Vagina (tissue), 2 donors: ENCODE results near the gene AMACR.

Experiments used
- POLR2AphosphoS5 ChIP-seq, 2 donors: sonication (generic); formaldehyde crosslinking; IDR thresholded peaks; one replicate each; pipeline ENCODE4 v1.9.0; 2017; ENCODE audit warnings: antibody characterized with exemption in 2 of 2, mild to moderate bottlenecking in 2 of 2, low read depth in 1 of 2; ENCODE audit not compliant: insufficient read depth in 1 of 2
- TF ChIP-seq, protein P1 (sequence below), 3 experiments: fragments of 450-650 bp in 2 of 3; fragments of 200-600 bp in 1 of 3; sonication (generic) in 1 of 3; IDR thresholded peaks; one replicate each; pipeline ENCODE4 v1.5.1; 2017 to 2019; ENCODE audit warnings: antibody characterized with exemption in 3 of 3, mild to moderate bottlenecking in 2 of 3, moderate library complexity in 2 of 3

DNA sequence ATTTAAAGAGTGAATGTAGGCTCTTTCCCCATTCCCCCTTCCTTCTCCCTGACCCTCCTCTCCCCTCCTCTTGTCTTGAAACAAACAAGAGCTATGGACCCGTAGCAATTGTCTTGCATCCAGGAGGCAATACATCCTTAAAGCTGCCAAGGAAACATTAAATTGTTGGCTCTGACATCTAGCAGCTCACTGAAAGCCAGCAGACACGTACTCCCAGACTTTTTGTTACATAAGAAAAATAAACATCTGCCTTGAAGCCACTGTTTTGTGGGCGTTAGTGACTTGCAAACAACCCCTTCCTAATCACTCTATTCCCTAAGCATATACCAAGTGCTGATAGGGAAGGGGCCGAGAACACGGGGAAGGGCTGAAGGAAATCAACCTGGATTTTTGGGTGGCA, 32.0 kb downstream of the AMACR start:
- TF ChIP-seq, protein P1, sequence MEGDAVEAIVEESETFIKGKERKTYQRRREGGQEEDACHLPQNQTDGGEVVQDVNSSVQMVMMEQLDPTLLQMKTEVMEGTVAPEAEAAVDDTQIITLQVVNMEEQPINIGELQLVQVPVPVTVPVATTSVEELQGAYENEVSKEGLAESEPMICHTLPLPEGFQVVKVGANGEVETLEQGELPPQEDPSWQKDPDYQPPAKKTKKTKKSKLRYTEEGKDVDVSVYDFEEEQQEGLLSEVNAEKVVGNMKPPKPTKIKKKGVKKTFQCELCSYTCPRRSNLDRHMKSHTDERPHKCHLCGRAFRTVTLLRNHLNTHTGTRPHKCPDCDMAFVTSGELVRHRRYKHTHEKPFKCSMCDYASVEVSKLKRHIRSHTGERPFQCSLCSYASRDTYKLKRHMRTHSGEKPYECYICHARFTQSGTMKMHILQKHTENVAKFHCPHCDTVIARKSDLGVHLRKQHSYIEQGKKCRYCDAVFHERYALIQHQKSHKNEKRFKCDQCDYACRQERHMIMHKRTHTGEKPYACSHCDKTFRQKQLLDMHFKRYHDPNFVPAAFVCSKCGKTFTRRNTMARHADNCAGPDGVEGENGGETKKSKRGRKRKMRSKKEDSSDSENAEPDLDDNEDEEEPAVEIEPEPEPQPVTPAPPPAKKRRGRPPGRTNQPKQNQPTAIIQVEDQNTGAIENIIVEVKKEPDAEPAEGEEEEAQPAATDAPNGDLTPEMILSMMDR (IDR thresholded peaks at IDR 0.05): no peak
- TF ChIP-seq POLR2AphosphoS5 (IDR thresholded peaks at IDR 0.05; ENCODE audit: insufficient read depth in 1 of 2, low read depth in 1 of 2): no peak
